Tibial nerve (tissue), 4 donors: Measurements from ENCODE around the gene DISC1. TPM values are rescaled to one million over a fixed set of nuclear protein-coding genes. Genes with fewer than 3 reads are reported as not detected.
"Not testable (repeated sequence)": the region's sequence is repeated elsewhere in the genome, so short reads cannot be mapped to it uniquely, and the experiment has no call there.

Experiments used
- DNase-seq, 2 donors: peaks; one replicate each; pipeline ENCODE4 v3.0.0-alpha.2; 2019; ENCODE audit warnings: low spot score in 2 of 2
- H3K27ac ChIP-seq, 4 donors: fragments of 200-600 bp; sonication (generic) in 3 of 4; one replicate each; pipeline ENCODE4 v1.5.1; 2017 to 2019; ENCODE audit warnings: mild to moderate bottlenecking in 1 of 4
- H3K27me3 ChIP-seq, 2 donors: fragments of 200-600 bp; sonication (generic) in 1 of 2; one replicate each; pipeline versions ENCODE4 v1.5.1 to v1.6.0; 2017 to 2019
- H3K36me3 ChIP-seq, 3 donors: fragments of 200-600 bp; sonication (generic); one replicate each; pipeline ENCODE4 v1.5.1; 2018 to 2019
- H3K4me1 ChIP-seq, 4 donors: fragments of 200-600 bp; sonication (generic) in 3 of 4; one replicate each; pipeline ENCODE4 v1.5.1; 2017 to 2019
- H3K4me3 ChIP-seq, 4 donors: fragments of 200-600 bp; sonication (generic) in 3 of 4; one replicate each; pipeline ENCODE4 v1.5.1; 2017 to 2019; ENCODE audit warnings: mild to moderate bottlenecking in 1 of 4, moderate library complexity in 1 of 4
- H3K9me3 ChIP-seq, 4 donors: fragments of 200-600 bp; sonication (generic) in 3 of 4; one replicate each; pipeline ENCODE4 v1.5.1; 2017 to 2019
- CTCF ChIP-seq, 5 experiments: fragments of 200-600 bp in 3 of 5; fragments of 450-650 bp in 2 of 5; sonication (generic) in 3 of 5; IDR thresholded peaks; one replicate each; pipeline ENCODE4 v1.5.1; 2016 to 2019; ENCODE audit warnings: antibody characterized with exemption in 5 of 5, mild to moderate bottlenecking in 3 of 5, moderate library complexity in 2 of 5
- EP300 ChIP-seq, 2 donors: sonication (generic); formaldehyde crosslinking; IDR thresholded peaks; one replicate each; pipeline ENCODE4 v1.6.1; 2017; ENCODE audit warnings: antibody characterized with exemption in 2 of 2, mild to moderate bottlenecking in 1 of 2
- POLR2A ChIP-seq, 2 donors: fragments of 450-650 bp; IDR thresholded peaks; one replicate each; pipeline ENCODE4 v1.6.1; 2017; ENCODE audit warnings: antibody characterized with exemption in 2 of 2, mild to moderate bottlenecking in 2 of 2, moderate library complexity in 2 of 2
- WGBS, 2 donors: methylation state at CpG; one replicate each; pipeline ENCODE4 v1.1.5; 2018; 5-methylcytosine and 5-hydroxymethylcytosine counted together
- total RNA-seq, 4 donors: library from RNA; depleted of rRNA; stranded (reverse); fragments of >200 nt; gene quantifications; one replicate each; pipeline ENCODE4 v1.1.0, GENCODE V29; 2016

DISC1 gene
- total RNA-seq, 4 donors from 2014 or later, result 29.9 to 39.0 (median 32.7) TPM

- H3K4me1 ChIP-seq, result no peaks in the 10 kb centered on the region
- WGBS, 2 donors, result 87 to 92% methylated on average over 3 of the region's 3 CpGs
- H3K9me3 ChIP-seq, result peaks cover 0 to 22% (median under 1%) of the 10 kb centered on the region in 4 donors
- H3K36me3 ChIP-seq, result peaks cover 0 to 9% (median 0%) of the 10 kb centered on the region in 3 donors
- H3K4me3 ChIP-seq, result no peak overlapping the region
- H3K27me3 ChIP-seq, result no peaks in the 10 kb centered on the region
- no peak overlapping the region for H3K27ac ChIP-seq
- TF ChIP-seq POLR2A (IDR thresholded peaks at IDR 0.05), result no peak
- TF ChIP-seq CTCF (IDR thresholded peaks at IDR 0.05), result no peak
- TF ChIP-seq EP300 (IDR thresholded peaks at IDR 0.05), result no peak
- no peak for DNase-seq
Measured at GRCh38 chr1:231665726-231666125, 39.1 kb downstream of the DISC1 start.

- H3K4me1 ChIP-seq, result no peaks in the 10 kb centered on the region
- H3K9me3 ChIP-seq, result peaks cover 0 to 27% (median 2%) of the 10 kb centered on the region in 4 donors
- H3K27ac ChIP-seq, result no peak overlapping the region
- H3K36me3 ChIP-seq, result peaks cover 0 to 11% (median 0%) of the 10 kb centered on the region in 3 donors
- H3K4me3 ChIP-seq, result no peak overlapping the region
- no peak for DNase-seq
- TF ChIP-seq CTCF (IDR thresholded peaks at IDR 0.05) (no peak), EP300 (IDR thresholded peaks at IDR 0.05) (no peak), POLR2A (IDR thresholded peaks at IDR 0.05) (no peak)
- 73% methylated on average over 7 of the region's 7 CpGs for WGBS, 2 donors
- H3K27me3 ChIP-seq, result no peaks in the 10 kb centered on the region
Measured at GRCh38 chr1:231666220-231666936, 39.8 kb downstream of the DISC1 start.

GRCh38 chr1:231666937-231667608 is 40.5 kb downstream of the DISC1 start:
- TF ChIP-seq CTCF (IDR thresholded peaks at IDR 0.05) (no peak), EP300 (IDR thresholded peaks at IDR 0.05) (no peak), POLR2A (IDR thresholded peaks at IDR 0.05) (no peak)
- 18 to 39% methylated on average over 1 of the region's 1 CpG for WGBS, 2 donors
- Histone ChIP-seq H3K4me3 (no peak overlapping the region), H3K27me3 (no peaks in the 10 kb centered on the region), H3K36me3 (peaks cover 0 to 7% (median 0%) of the 10 kb centered on the region in 3 donors), H3K4me1 (no peaks in the 10 kb centered on the region), H3K9me3 (peaks cover 0 to 27% (median 2%) of the 10 kb centered on the region in 4 donors), H3K27ac (no peak overlapping the region)
- DNase-seq, result no peak

GRCh38 chr1:231667896-231668506 is 41.4 kb downstream of the DISC1 start:
- Histone ChIP-seq H3K4me3 (no peak overlapping the region), H3K27me3 (no peaks in the 10 kb centered on the region), H3K9me3 (peaks cover 0 to 20% (median 2%) of the 10 kb centered on the region in 4 donors), H3K36me3 (peaks cover 0 to 4% (median 0%) of the 10 kb centered on the region in 3 donors), H3K4me1 (no peaks in the 10 kb centered on the region), H3K27ac (no peak overlapping the region)
- no peak for DNase-seq
- TF ChIP-seq EP300 (IDR thresholded peaks at IDR 0.05), result no peak
- no peak for TF ChIP-seq POLR2A (IDR thresholded peaks at IDR 0.05)
- no peak for TF ChIP-seq CTCF (IDR thresholded peaks at IDR 0.05)
- 94 to 96% methylated on average over 3 of the region's 3 CpGs for WGBS, 2 donors

GRCh38 chr1:231668826-231669225 is 42.2 kb downstream of the DISC1 start:
- H3K4me3 ChIP-seq, result no peak overlapping the region
- H3K27me3 ChIP-seq, result no peaks in the 10 kb centered on the region
- H3K4me1 ChIP-seq, result no peaks in the 10 kb centered on the region
- H3K36me3 ChIP-seq, result peaks cover 0 to 4% (median 0%) of the 10 kb centered on the region in 3 donors
- no peak overlapping the region for H3K27ac ChIP-seq
- DNase-seq, result no peak
- H3K9me3 ChIP-seq, result peaks cover 0 to 17% (median 2%) of the 10 kb centered on the region in 4 donors
- TF ChIP-seq POLR2A (IDR thresholded peaks at IDR 0.05) (no peak), EP300 (IDR thresholded peaks at IDR 0.05) (no peak), CTCF (IDR thresholded peaks at IDR 0.05) (no peak)

GRCh38 chr1:231669864-231670621 is 43.5 kb downstream of the DISC1 start:
- WGBS, 2 donors, result 73 to 93% methylated on average over 4 of the region's 4 CpGs

More at GRCh38 chr1:231669864-231670621, 43.5 kb downstream of the DISC1 start:
- not testable (repeated sequence) for H3K36me3 ChIP-seq, H3K27me3 ChIP-seq, H3K4me1 ChIP-seq, H3K27ac ChIP-seq, DNase-seq, H3K4me3 ChIP-seq
- peaks cover 0 to 17% (median 2%) of the 10 kb centered on the region in 4 donors for H3K9me3 ChIP-seq
